ENCODE results near the gene UPF2. TPM values are rescaled to one million over a fixed set of nuclear protein-coding genes. Genes with fewer than 3 reads are reported as not detected.

UPF2 gene
- polyA plus RNA-seq, 2 donors = 7.7 to 9.3 TPM

GRCh38 chr10:11876805-11877590 is 165.6 kb downstream of the UPF2 start:
- H3K36me3 ChIP-seq (ENCODE audit: control insufficient read depth in 2 of 2, insufficient read depth in 2 of 2, low read length in 1 of 2) = no peaks in the 10 kb centered on the region
- 91 to 93% methylated on average over 19 of the region's 19 CpGs for WGBS, 2 donors
- no peaks in the 10 kb centered on the region for H3K27me3 ChIP-seq (ENCODE audit: control insufficient read depth in 1 of 2, insufficient read depth in 2 of 2, low read length in 2 of 2)
- H3K4me1 ChIP-seq (ENCODE audit: control insufficient read depth in 2 of 2, insufficient read depth in 2 of 2, low read length in 1 of 2) = peaks cover 6 to 48% of the 10 kb centered on the region in 2 donors
- peak overlapping the region; percentile 3 to 74 for H3K27ac ChIP-seq (ENCODE audit: low read depth in 2 of 2, low read length in 1 of 2)
- H3K4me3 ChIP-seq (ENCODE audit: low read depth in 1 of 2, low read length in 2 of 2) = no peak overlapping the region
- H3K9me3 ChIP-seq (ENCODE audit: control insufficient read depth in 2 of 2, insufficient read depth in 1 of 2, low read depth in 1 of 2, low read length in 1 of 2) = no peaks in the 10 kb centered on the region

- H3K27ac ChIP-seq (ENCODE audit: low read depth in 2 of 2, low read length in 1 of 2) = peak overlapping the region; percentile 74 to 91
- peaks cover 6 to 42% of the 10 kb centered on the region in 2 donors for H3K4me1 ChIP-seq (ENCODE audit: control insufficient read depth in 2 of 2, insufficient read depth in 2 of 2, low read length in 1 of 2)
- H3K27me3 ChIP-seq (ENCODE audit: control insufficient read depth in 1 of 2, insufficient read depth in 2 of 2, low read length in 2 of 2) = no peaks in the 10 kb centered on the region
- no peak overlapping the region for H3K4me3 ChIP-seq (ENCODE audit: low read depth in 1 of 2, low read length in 2 of 2)
- 87 to 89% methylated on average over 6 of the region's 6 CpGs for WGBS, 2 donors
- H3K9me3 ChIP-seq (ENCODE audit: control insufficient read depth in 2 of 2, insufficient read depth in 1 of 2, low read depth in 1 of 2, low read length in 1 of 2) = no peaks in the 10 kb centered on the region
- no peaks in the 10 kb centered on the region for H3K36me3 ChIP-seq (ENCODE audit: control insufficient read depth in 2 of 2, insufficient read depth in 2 of 2, low read length in 1 of 2)
These were observed 166.3 kb downstream of the UPF2 start for GRCh38 chr10:11876324-11876723.

GRCh38 chr10:11875494-11876281 is 166.9 kb downstream of the UPF2 start:
- no peaks in the 10 kb centered on the region for H3K36me3 ChIP-seq (ENCODE audit: control insufficient read depth in 2 of 2, insufficient read depth in 2 of 2, low read length in 1 of 2)
- H3K4me3 ChIP-seq (ENCODE audit: low read depth in 1 of 2, low read length in 2 of 2) = no peak overlapping the region
- peak overlapping the region; percentile 86 to 95 for H3K27ac ChIP-seq (ENCODE audit: low read depth in 2 of 2, low read length in 1 of 2)
- H3K4me1 ChIP-seq (ENCODE audit: control insufficient read depth in 2 of 2, insufficient read depth in 2 of 2, low read length in 1 of 2) = peaks cover 6 to 35% of the 10 kb centered on the region in 2 donors
- no peaks in the 10 kb centered on the region for H3K9me3 ChIP-seq (ENCODE audit: control insufficient read depth in 2 of 2, insufficient read depth in 1 of 2, low read depth in 1 of 2, low read length in 1 of 2)
- 46 to 48% methylated on average over 17 of the region's 17 CpGs for WGBS, 2 donors
- no peaks in the 10 kb centered on the region for H3K27me3 ChIP-seq (ENCODE audit: control insufficient read depth in 1 of 2, insufficient read depth in 2 of 2, low read length in 2 of 2)

- no peaks in the 10 kb centered on the region for H3K27me3 ChIP-seq (ENCODE audit: control insufficient read depth in 1 of 2, insufficient read depth in 2 of 2, low read length in 2 of 2)
These were observed 167.8 kb downstream of the UPF2 start for GRCh38 chr10:11874568-11875493.

GRCh38 chr10:11871466-11871865 is 171.1 kb downstream of the UPF2 start:
- H3K27ac ChIP-seq (ENCODE audit: low read depth in 2 of 2, low read length in 1 of 2) = peak overlapping the region in 1 of 2 donors; percentile 68
- peaks cover 6 to 13% of the 10 kb centered on the region in 2 donors for H3K4me1 ChIP-seq (ENCODE audit: control insufficient read depth in 2 of 2, insufficient read depth in 2 of 2, low read length in 1 of 2)
- H3K27me3 ChIP-seq (ENCODE audit: control insufficient read depth in 1 of 2, insufficient read depth in 2 of 2, low read length in 2 of 2) = no peaks in the 10 kb centered on the region
- H3K4me3 ChIP-seq (ENCODE audit: low read depth in 1 of 2, low read length in 2 of 2) = no peak overlapping the region
- peaks cover 0 to 4% of the 10 kb centered on the region in 2 donors for H3K36me3 ChIP-seq (ENCODE audit: control insufficient read depth in 2 of 2, insufficient read depth in 2 of 2, low read length in 1 of 2)
- no peaks in the 10 kb centered on the region for H3K9me3 ChIP-seq (ENCODE audit: control insufficient read depth in 2 of 2, insufficient read depth in 1 of 2, low read depth in 1 of 2, low read length in 1 of 2)
- 44 to 55% methylated on average over 9 of the region's 9 CpGs for WGBS, 2 donors

More at GRCh38 chr10:11874568-11875493, 167.8 kb downstream of the UPF2 start:
- peaks cover 6 to 29% of the 10 kb centered on the region in 2 donors for H3K4me1 ChIP-seq (ENCODE audit: control insufficient read depth in 2 of 2, insufficient read depth in 2 of 2, low read length in 1 of 2)
- no peaks in the 10 kb centered on the region for H3K36me3 ChIP-seq (ENCODE audit: control insufficient read depth in 2 of 2, insufficient read depth in 2 of 2, low read length in 1 of 2)
- WGBS, 2 donors = 27 to 30% methylated on average over 20 of the region's 20 CpGs
- peak overlapping the region; percentile 86 to 95 for H3K27ac ChIP-seq (ENCODE audit: low read depth in 2 of 2, low read length in 1 of 2)
- H3K4me3 ChIP-seq (ENCODE audit: low read depth in 1 of 2, low read length in 2 of 2) = no peak overlapping the region
- H3K9me3 ChIP-seq (ENCODE audit: control insufficient read depth in 2 of 2, insufficient read depth in 1 of 2, low read depth in 1 of 2, low read length in 1 of 2) = no peaks in the 10 kb centered on the region

GRCh38 chr10:11870900-11871400 is 171.7 kb downstream of the UPF2 start:
- WGBS, 2 donors = 82 to 87% methylated on average over 7 of the region's 7 CpGs
- no peak overlapping the region for H3K4me3 ChIP-seq (ENCODE audit: low read depth in 1 of 2, low read length in 2 of 2)
- H3K4me1 ChIP-seq (ENCODE audit: control insufficient read depth in 2 of 2, insufficient read depth in 2 of 2, low read length in 1 of 2) = peaks cover 6 to 8% of the 10 kb centered on the region in 2 donors
- no peaks in the 10 kb centered on the region for H3K27me3 ChIP-seq (ENCODE audit: control insufficient read depth in 1 of 2, insufficient read depth in 2 of 2, low read length in 2 of 2)
- H3K9me3 ChIP-seq (ENCODE audit: control insufficient read depth in 2 of 2, insufficient read depth in 1 of 2, low read depth in 1 of 2, low read length in 1 of 2) = no peaks in the 10 kb centered on the region
- H3K36me3 ChIP-seq (ENCODE audit: control insufficient read depth in 2 of 2, insufficient read depth in 2 of 2, low read length in 1 of 2) = peaks cover 0 to 4% of the 10 kb centered on the region in 2 donors
- no peak overlapping the region for H3K27ac ChIP-seq (ENCODE audit: low read depth in 2 of 2, low read length in 1 of 2)

- H3K9me3 ChIP-seq (ENCODE audit: control insufficient read depth in 2 of 2, insufficient read depth in 1 of 2, low read depth in 1 of 2, low read length in 1 of 2) = no peaks in the 10 kb centered on the region
- H3K4me1 ChIP-seq (ENCODE audit: control insufficient read depth in 2 of 2, insufficient read depth in 2 of 2, low read length in 1 of 2) = peaks cover 4 to 5% of the 10 kb centered on the region in 2 donors
- peaks cover 0 to 4% of the 10 kb centered on the region in 2 donors for H3K36me3 ChIP-seq (ENCODE audit: control insufficient read depth in 2 of 2, insufficient read depth in 2 of 2, low read length in 1 of 2)
- WGBS, 2 donors = 71 to 72% methylated on average over 7 to 8 of the region's 8 CpGs
- peak overlapping the region in 1 of 2 donors; percentile 6 for H3K4me3 ChIP-seq (ENCODE audit: low read depth in 1 of 2, low read length in 2 of 2)
- H3K27me3 ChIP-seq (ENCODE audit: control insufficient read depth in 1 of 2, insufficient read depth in 2 of 2, low read length in 2 of 2) = no peaks in the 10 kb centered on the region
- H3K27ac ChIP-seq (ENCODE audit: low read depth in 2 of 2, low read length in 1 of 2) = peak overlapping the region in 1 of 2 donors; percentile 59
These were observed 172.2 kb downstream of the UPF2 start for GRCh38 chr10:11870461-11870780.

All from esophagus (tissue), 2 donors.